HTERT RPE-1 (cell line): ENCODE measurements around the gene ADORA3.

Experiments
- in situ Hi-C: fragments of 300-500 bp; cut with MboI; formaldehyde crosslinking; loops from 4 replicates; pipeline ENCODE4 v1.14.3; 2020; ENCODE audit warnings: low sequenced_read_pairs

The ADORA3 gene

DNA sequence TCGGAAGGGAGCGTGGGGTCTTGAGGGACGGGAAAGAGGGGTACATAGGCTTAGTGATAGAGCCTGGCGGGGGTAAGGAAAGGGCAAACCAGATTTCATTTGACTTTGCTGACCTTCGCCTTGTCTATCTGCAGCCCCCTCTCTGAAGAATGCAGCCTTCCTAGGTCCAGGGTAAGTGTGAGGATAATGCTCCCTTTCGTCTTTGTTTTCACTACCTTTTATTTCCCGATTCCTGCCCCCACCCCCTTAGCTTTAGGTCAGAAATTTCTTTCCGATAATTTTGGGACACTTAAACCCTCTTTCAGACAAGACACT, 53.8 kb downstream of the ADORA3 start:
- in situ Hi-C loops: no loop called here
